Measurements from ENCODE around the gene SCN9A. TPM values are rescaled to one million over a fixed set of nuclear protein-coding genes. Genes with fewer than 3 reads are reported as not detected.

Gene SCN9A
- total and polyA plus RNA-seq, 2 of the 8 experiments (the other 6 are each of a cell fraction or from before 2014, with no cell fraction given): 1.6 to 6.2 TPM

- DNase-seq (ENCODE audit: low read depth in 1 of 2, low spot score in 2 of 2) (no peak), FAIRE-seq (no peak)
- no peak overlapping the region for H3K9ac ChIP-seq (replicated peaks in 1 of 4; ENCODE audit: extremely low read depth in 1 of 4, low read depth in 3 of 4, low read length in 3 of 4)
- no peak overlapping the region for H2AK5ac ChIP-seq (ENCODE audit: low read depth, low read length)
- 96% methylated on average over 6 of the region's 6 CpGs; no CpG with 5 or more reads in 1 of the 2 experiments for WGBS, 2 experiments (ENCODE audit: extremely low coverage in 1 of 2, insufficient coverage in 1 of 2, insufficient read length in 1 of 2, insufficient replicate concordance in 2 of 2, low coverage in 1 of 2, low lambda C conversion rate in 2 of 2, missing lambda C conversion rate in 1 of 2)
- H3K18ac ChIP-seq (ENCODE audit: extremely low read depth, low read length): no peak overlapping the region
- no peak overlapping the region for H2BK15ac ChIP-seq (ENCODE audit: low read length)
- H3K4ac ChIP-seq (replicated peaks; ENCODE audit: insufficient read length, low read depth, low read length): no peak overlapping the region
- H3K4me3 ChIP-seq (ENCODE audit: extremely low read depth in 1 of 4, insufficient read depth in 2 of 4, low read depth in 3 of 4, low read length in 4 of 4): no peak overlapping the region
- no peak overlapping the region for H3K4me2 ChIP-seq (ENCODE audit: insufficient read depth in 1 of 2, low read depth in 2 of 2, low read length in 2 of 2)
- H4K8ac ChIP-seq (ENCODE audit: extremely low read depth, insufficient read depth, low read length): no peak overlapping the region
- no peak overlapping the region for H3K23ac ChIP-seq (ENCODE audit: insufficient read length)
- no peak overlapping the region for H2BK120ac ChIP-seq (replicated peaks; ENCODE audit: low read depth, low read length)
- no peaks in the 10 kb centered on the region for H4K20me1 ChIP-seq (replicated peaks in 1 of 2; ENCODE audit: control insufficient read depth in 1 of 2, insufficient read depth in 2 of 2, low read length in 2 of 2)
- H3K14ac ChIP-seq (ENCODE audit: insufficient read length): no peak overlapping the region
- no peaks in the 10 kb centered on the region for H3K4me1 ChIP-seq (replicated peaks in 1 of 4; ENCODE audit: control insufficient read depth in 3 of 4, insufficient read depth in 4 of 4, low read length in 3 of 4)
- H4K5ac ChIP-seq (ENCODE audit: insufficient read length, low read depth, low read length): no peak overlapping the region
- H2BK12ac ChIP-seq (ENCODE audit: low read depth, low read length): no peak overlapping the region
- no peaks in the 10 kb centered on the region for H3K36me3 ChIP-seq (ENCODE audit: control insufficient read depth in 2 of 4, insufficient read depth in 4 of 4, low read length in 3 of 4)
- CTCF ChIA-PET (ENCODE audit: partially characterized antibody): interaction anchor here (1.0 to 1.1 kb wide), 2 partner anchors 78 to 314 kb away, joined by 3 read pairs; no protein-coding TSS in a partner anchor
- H2BK20ac ChIP-seq (ENCODE audit: low read length): no peak overlapping the region
- POLR2A ChIA-PET (ENCODE audit: partially characterized antibody): no interaction called here
- no peak overlapping the region for H2AFZ ChIP-seq (ENCODE audit: low read length)
- no peaks in the 10 kb centered on the region for H3K79me1 ChIP-seq (ENCODE audit: low read depth, low read length)
- H3K9me3 ChIP-seq (ENCODE audit: insufficient read depth in 2 of 2, low read depth in 1 of 2, low read length in 1 of 2): no peaks in the 10 kb centered on the region
- H3K56ac ChIP-seq (replicated peaks; ENCODE audit: insufficient read length, low read depth, low read length): no peak overlapping the region
- no peaks in the 10 kb centered on the region for H3K27me3 ChIP-seq (replicated peaks in 1 of 4; ENCODE audit: control insufficient read depth in 3 of 4, extremely low read depth in 1 of 4, insufficient read depth in 3 of 4, low read length in 3 of 4)
- H4K91ac ChIP-seq (replicated peaks; ENCODE audit: insufficient read length, low read length): no peak overlapping the region
- no peaks in the 10 kb centered on the region for H3K79me2 ChIP-seq (ENCODE audit: control insufficient read depth in 1 of 2, insufficient read depth in 2 of 2, low read length in 2 of 2)
- H2BK5ac ChIP-seq (ENCODE audit: low read depth, low read length): no peak overlapping the region
- H3K27ac ChIP-seq (ENCODE audit: low read depth, low read length): no peak overlapping the region
- no peaks in the 10 kb centered on the region for H3K23me2 ChIP-seq (ENCODE audit: low read depth, low read length)
- TF ChIP-seq KDM5A (IDR thresholded peaks at IDR 0.05; ENCODE audit: low read length) (no peak), TAF7 (optimal IDR thresholded peaks at IDR 0.05; ENCODE audit: borderline replicate concordance, low read depth, low read length) (no peak), HDAC6 (IDR thresholded peaks at IDR 0.05; ENCODE audit: low read depth, low read length) (no peak), TAF1 (IDR thresholded peaks at IDR 0.05; ENCODE audit: low read depth, low read length) (no peak), FOSL1 (IDR thresholded peaks at IDR 0.05; ENCODE audit: insufficient read depth, low read depth, low read length) (no peak), ASH2L (IDR thresholded peaks at IDR 0.05; ENCODE audit: low read length) (no peak), SIN3A (conservative IDR thresholded peaks at IDR 0.05 in 1 of 2, IDR thresholded peaks at IDR 0.05 in 1 of 2; ENCODE audit: low read depth in 1 of 2, low read length in 2 of 2) (no peak), MAFK (IDR thresholded peaks at IDR 0.05; ENCODE audit: low read depth, low read length) (no peak), EP300 (IDR thresholded peaks at IDR 0.05; ENCODE audit: borderline replicate concordance in 1 of 2, low read depth in 2 of 2, low read length in 2 of 2) (no peak), POU5F1 (IDR thresholded peaks at IDR 0.05; ENCODE audit: low read depth, low read length) (no peak), BCL11A (IDR thresholded peaks at IDR 0.05; ENCODE audit: low read depth in 2 of 2, low read length in 2 of 2) (no peak), TBP (IDR thresholded peaks at IDR 0.05; ENCODE audit: low read depth, low read length) (no peak), RXRA (IDR thresholded peaks at IDR 0.05; ENCODE audit: insufficient read depth, low read depth, low read length) (no peak), RFX5 (IDR thresholded peaks at IDR 0.05; ENCODE audit: borderline replicate concordance, low read depth, low read length) (no peak), SIX5 (IDR thresholded peaks at IDR 0.05; ENCODE audit: low read depth, low read length) (no peak)
Observed at GRCh38 chr2:166270376-166270775, 105.4 kb downstream of the SCN9A start.

All from H1 (cell line).